HPDE6-E6E7 (cell line): Measurements from ENCODE around the gene ZBTB26.
"Not testable (repeated sequence)": the region's sequence is repeated elsewhere in the genome, so short reads cannot be mapped to it uniquely, and the experiment has no call there.

Experiments used
- DNase-seq: peaks from one replicate; pipeline ENCODE4 v3.0.0; 2011; ENCODE audit warnings: missing footprints; ENCODE audit errors: extremely low spot score

Gene ZBTB26

GRCh38 chr9:122929796-122930354, 1.4 kb downstream of the ZBTB26 start:
- no peak for DNase-seq

- no peak for DNase-seq
Observed at GRCh38 chr9:122923947-122924346, 7.4 kb downstream of the ZBTB26 start.

- no peak for DNase-seq
Observed at GRCh38 chr9:122922713-122923112, 8.6 kb downstream of the ZBTB26 start.

GRCh38 chr9:122918310-122918709, 13.0 kb downstream of the ZBTB26 start:
- no peak for DNase-seq

GRCh38 chr9:122912964-122913673, 18.2 kb downstream of the ZBTB26 start, which contains the start of gene ZBTB6:
TSS of gene ZBTB6 (minus strand) at chr9:122913323. CDS start at chr9:122912072, 1,251 bp downstream.
- DNase-seq, result peak; percentile 67

- DNase-seq, result no peak
Observed at GRCh38 chr9:122912671-122912963, 18.7 kb downstream of the ZBTB26 start.

GRCh38 chr9:122906122-122906521, 25.2 kb downstream of the ZBTB26 start:
- not testable (repeated sequence) for DNase-seq

- DNase-seq, result peak; percentile 98
Observed at GRCh38 chr9:122904823-122905710, 26.2 kb downstream of the ZBTB26 start, which contains the start of gene RC3H2. TSS of gene RC3H2 (minus strand) at chr9:122905359. CDS start at chr9:122897509, 7,850 bp downstream.

GRCh38 chr9:122904466-122904822, 26.9 kb downstream of the ZBTB26 start:
- DNase-seq, result peak; percentile 16

GRCh38 chr9:122900791-122901190, 30.5 kb downstream of the ZBTB26 start:
- DNase-seq, result peak; percentile 3

GRCh38 chr9:122897969-122898368, 33.3 kb downstream of the ZBTB26 start:
- peak; percentile 16 for DNase-seq

- DNase-seq, result no peak
Observed at GRCh38 chr9:122888480-122888879, 42.8 kb downstream of the ZBTB26 start.

- no peak for DNase-seq
Observed at GRCh38 chr9:122883125-122883524, 48.2 kb downstream of the ZBTB26 start.

GRCh38 chr9:122879443-122879842, 51.9 kb downstream of the ZBTB26 start:
- no peak for DNase-seq

GRCh38 chr9:122875523-122875922, 55.8 kb downstream of the ZBTB26 start:
- DNase-seq, result no peak

- DNase-seq, result not testable (repeated sequence)
Observed at GRCh38 chr9:122867276-122867675, 64.0 kb downstream of the ZBTB26 start.

- DNase-seq, result no peak
Observed at GRCh38 chr9:122866079-122866478, 65.2 kb downstream of the ZBTB26 start.
